IMR-90 (cell line): ENCODE results near the gene SSBP3. TPM values are rescaled to one million over a fixed set of nuclear protein-coding genes. Genes with fewer than 3 reads are reported as not detected.

Source experiments
- ATAC-seq: fragments of 200-7000 bp; cut with Tn5 transposase; 2 replicates; pipeline ENCODE4 v1.9.1; 2020; ENCODE audit warnings: low read depth, mild to moderate bottlenecking, moderate library complexity
- BruUV-seq: library from RNA; stranded (reverse); fragments of 400-500 nt; replicated peaks from 2 replicates; lab custom pipeline; 2021; lab: Mats Ljungman, UMichigan
- CTCF ChIA-PET: fragments of 300-600 bp; formaldehyde crosslinking; extraction: SDS; loops from one replicate; lab custom pipeline; 2021; ENCODE audit warnings: antibody characterized with exemption; lab: Yijun Ruan, JAX
- POLR2A ChIA-PET: fragments of 300-600 bp; sonication (Branson Sonifier 250); formaldehyde crosslinking; loops from one replicate; lab custom pipeline; 2022; ENCODE audit warnings: antibody characterized with exemption; ENCODE audit not compliant: unreplicated experiment; lab: Charles Lee
- DNase-seq: peaks from one replicate; pipeline ENCODE4 v3.0.0; 2013
- H2AFZ ChIP-seq: replicated peaks from 2 replicates; pipeline ENCODE3; 2013; ENCODE audit warnings: low read length, mild to moderate bottlenecking; ENCODE audit not compliant: poor library complexity
- H2AK5ac ChIP-seq: 2 replicates; pipeline ENCODE4 v1.6.1; 2013; ENCODE audit warnings: low read depth, low read length, inconsistent platforms
- H2AK9ac ChIP-seq: replicated peaks from 2 replicates; pipeline ENCODE3; 2013; ENCODE audit warnings: mild to moderate bottlenecking, low read depth, low read length, moderate library complexity; ENCODE audit not compliant: poor library complexity
- H2BK120ac ChIP-seq: 2 replicates; pipeline ENCODE4 v1.6.1; 2013; ENCODE audit warnings: low read depth, low read length, inconsistent platforms
- H2BK15ac ChIP-seq: 3 replicates; pipeline ENCODE4 v1.6.1; 2013; ENCODE audit warnings: low read depth, low read length, inconsistent platforms
- H2BK20ac ChIP-seq: 2 replicates; pipeline ENCODE4 v1.6.1; 2013; ENCODE audit warnings: low read depth, mild to moderate bottlenecking, inconsistent platforms, low read length, moderate library complexity
- H2BK5ac ChIP-seq: 2 replicates; pipeline ENCODE4 v1.6.1; 2013; ENCODE audit warnings: mild to moderate bottlenecking, low read depth, low read length, inconsistent platforms; ENCODE audit not compliant: poor library complexity, severe bottlenecking
- H3K14ac ChIP-seq: replicated peaks from 2 replicates; pipeline ENCODE4 v1.6.1; 2013; ENCODE audit warnings: low read depth, low read length, inconsistent platforms
- H3K18ac ChIP-seq: 2 replicates; pipeline ENCODE4 v1.6.1; 2013; ENCODE audit warnings: low read depth, low read length, control low read depth
- H3K23ac ChIP-seq: 2 replicates; pipeline ENCODE4 v1.6.1; 2013; ENCODE audit warnings: low read depth, low read length, inconsistent platforms
- H3K27ac ChIP-seq: 2 replicates; pipeline ENCODE4 v1.5.1; 2013; ENCODE audit warnings: mild to moderate bottlenecking, control low read depth, low read length; ENCODE audit not compliant: insufficient read depth
- H3K27me3 ChIP-seq: 2 replicates; pipeline ENCODE4 v1.6.1; 2013; ENCODE audit warnings: low read length; ENCODE audit not compliant: control insufficient read depth, insufficient read depth
- H3K36me3 ChIP-seq: 2 replicates; pipeline ENCODE4 v1.6.1; 2013; ENCODE audit warnings: low read length, mixed read lengths; ENCODE audit not compliant: control insufficient read depth, insufficient read depth
- H3K4ac ChIP-seq: 2 replicates; pipeline ENCODE4 v1.6.1; 2013; ENCODE audit warnings: low read depth, low read length, inconsistent platforms
- H3K4me1 ChIP-seq: 2 replicates; pipeline ENCODE4 v1.6.1; 2013; ENCODE audit warnings: low read length, mixed read lengths; ENCODE audit not compliant: control insufficient read depth, insufficient read depth
- H3K4me2 ChIP-seq: 2 replicates; pipeline ENCODE4 v1.6.1; 2013; ENCODE audit warnings: low read depth, mild to moderate bottlenecking, control low read depth, low read length, moderate library complexity
- H3K4me3 ChIP-seq: 2 replicates; pipeline ENCODE4 v1.5.1; 2013; ENCODE audit warnings: low read depth, mild to moderate bottlenecking, control low read depth, low read length, moderate library complexity; ENCODE audit not compliant: insufficient read depth
- H3K56ac ChIP-seq: 2 replicates; pipeline ENCODE4 v1.6.1; 2013; ENCODE audit warnings: low read length, inconsistent platforms; ENCODE audit not compliant: insufficient read depth; ENCODE audit errors: extremely low read depth
- H3K79me1 ChIP-seq, 2 experiments: 2 replicates each; pipeline ENCODE4 v1.6.1; 2013; ENCODE audit warnings: low read length in 2 of 2, inconsistent platforms in 1 of 2, low read depth in 1 of 2
- H3K9ac ChIP-seq: 2 replicates; pipeline ENCODE4 v1.6.1; 2013; ENCODE audit warnings: low read depth, low read length, control low read depth
- H3K9me1 ChIP-seq: 2 replicates; pipeline ENCODE4 v1.6.1; 2013; ENCODE audit warnings: low read length, inconsistent platforms; ENCODE audit not compliant: insufficient read depth
- H3K9me3 ChIP-seq: 2 replicates; pipeline ENCODE4 v1.6.1; 2013; ENCODE audit warnings: low read length; ENCODE audit not compliant: control insufficient read depth, insufficient read depth
- H4K20me1 ChIP-seq: 2 replicates; pipeline ENCODE4 v1.6.1; 2013; ENCODE audit warnings: low read length, inconsistent platforms; ENCODE audit not compliant: insufficient read depth
- H4K5ac ChIP-seq: 2 replicates; pipeline ENCODE4 v1.6.1; 2013; ENCODE audit warnings: mild to moderate bottlenecking, low read depth, low read length, control low read depth
- H4K8ac ChIP-seq, 2 experiments: 2 replicates each; pipeline ENCODE4 v1.6.1; 2013; ENCODE audit warnings: low read depth in 2 of 2, low read length in 2 of 2, control low read depth in 1 of 2, inconsistent platforms in 1 of 2
- H4K91ac ChIP-seq: 2 replicates; pipeline ENCODE4 v1.6.1; 2013; ENCODE audit warnings: low read depth, low read length, inconsistent platforms; ENCODE audit not compliant: insufficient read depth
- BHLHE40 ChIP-seq: fragments of 150-350 bp; IDR thresholded peaks from 2 replicates; pipeline ENCODE4 v1.6.1; 2016; ENCODE audit warnings: mild to moderate bottlenecking, low read depth, low read length
- CEBPB ChIP-seq: IDR thresholded peaks from 2 replicates; pipeline ENCODE4 v1.6.1; 2012; ENCODE audit warnings: low read depth, low read length, improper control_type of control experiment
- CHD1 ChIP-seq: IDR thresholded peaks from 2 replicates; pipeline ENCODE4 v1.6.1; 2012; ENCODE audit warnings: low read depth, low read length, improper control_type of control experiment
- CTCF ChIP-seq: conservative IDR thresholded peaks from 2 replicates; pipeline ENCODE4 v1.5.1; 2012; ENCODE audit warnings: mild to moderate bottlenecking, low read depth, low read length, improper control_type of control experiment
- ELK1 ChIP-seq: fragments of 150-350 bp; IDR thresholded peaks from 2 replicates; pipeline ENCODE4 v1.6.1; 2016; ENCODE audit warnings: low read depth, mild to moderate bottlenecking, low read length, moderate library complexity, borderline replicate concordance
- FOS ChIP-seq: fragments of 150-350 bp; IDR thresholded peaks from 2 replicates; pipeline ENCODE4 v1.6.1; 2016; ENCODE audit warnings: low read depth, low read length
- MAFK ChIP-seq: IDR thresholded peaks from 2 replicates; pipeline ENCODE4 v1.6.1; 2012; ENCODE audit warnings: low read depth, low read length, improper control_type of control experiment
- MAZ ChIP-seq: IDR thresholded peaks from 2 replicates; pipeline ENCODE4 v1.6.1; 2012; ENCODE audit warnings: low read depth, mild to moderate bottlenecking, low read length, improper control_type of control experiment, moderate library complexity, borderline replicate concordance
- MXI1 ChIP-seq: IDR thresholded peaks from 2 replicates; pipeline ENCODE4 v1.6.1; 2012; ENCODE audit warnings: low read depth, mild to moderate bottlenecking, low read length, moderate library complexity, borderline replicate concordance
- NFE2L2 ChIP-seq: fragments of 150-350 bp; IDR thresholded peaks from 2 replicates; pipeline ENCODE4 v1.6.1; 2016; ENCODE audit warnings: low read depth, mild to moderate bottlenecking, low read length
- POLR2A ChIP-seq: IDR thresholded peaks from 2 replicates; pipeline ENCODE4 v1.6.1; 2012; ENCODE audit warnings: mild to moderate bottlenecking, low read depth, low read length
- RAD21 ChIP-seq: IDR thresholded peaks from 2 replicates; pipeline ENCODE4 v1.6.1; 2012; ENCODE audit warnings: low read length, improper control_type of control experiment
- RCOR1 ChIP-seq: IDR thresholded peaks from 2 replicates; pipeline ENCODE4 v1.6.1; 2012; ENCODE audit warnings: mild to moderate bottlenecking, low read length, improper control_type of control experiment; ENCODE audit not compliant: insufficient replicate concordance
- RFX5 ChIP-seq: IDR thresholded peaks from 2 replicates; pipeline ENCODE4 v1.8.0; 2012; ENCODE audit warnings: low read depth, mild to moderate bottlenecking, low read length, moderate library complexity
- SMC3 ChIP-seq: fragments of 150-350 bp; IDR thresholded peaks from 2 replicates; pipeline ENCODE4 v1.6.1; 2016; ENCODE audit warnings: low read depth, mild to moderate bottlenecking, antibody characterized with exemption, low read length, moderate library complexity
- WGBS, 2 experiments: methylation state at CpG; one replicate each; pipeline versions ENCODE4 v1.1.5 to v1.1.7; 2013; ENCODE audit warnings: missing lambda C conversion rate in 2 of 2; ENCODE audit not compliant: insufficient read length in 1 of 2; ENCODE audit errors: extremely low coverage in 2 of 2; 5-methylcytosine and 5-hydroxymethylcytosine counted together
- dilution Hi-C: fragments of 300-500 bp; cut with HindIII; formaldehyde crosslinking; loops from one replicate; pipeline ENCODE4 v1.14.3; 2018; ENCODE audit warnings: low sequenced_read_pairs; ENCODE audit not compliant: unreplicated experiment
- in situ Hi-C: fragments of 300-500 bp; cut with MboI; formaldehyde crosslinking; loops from 3 replicates; pipeline ENCODE4 v1.14.3; 2019; ENCODE audit warnings: low sequenced_read_pairs, inconsistent platforms, mixed read lengths
- intact Hi-C: fragments of 100-400 bp; cut with micrococcal nuclease; formaldehyde crosslinking; loops from 2 replicates; pipeline ENCODE4 v1.10.0; 2022
- polyA plus RNA-seq, 3 experiments: library from polyadenylated mRNA; depleted of rRNA; stranded (reverse); fragments of >200 nt; gene quantifications; 2 replicates each; pipeline ENCODE4 v1.2.3, GENCODE V29; 2012; ENCODE audit warnings: low replicate concordance in 1 of 3
- total RNA-seq: library from RNA; depleted of rRNA; stranded (reverse); fragments of >200 nt; gene quantifications from 2 replicates; pipeline ENCODE4 v1.2.3, GENCODE V29; 2012
- TF ChIP-seq, protein P1 (sequence below): fragments of 150-350 bp; IDR thresholded peaks from 2 replicates; pipeline ENCODE4 v1.6.1; 2017; ENCODE audit warnings: mild to moderate bottlenecking, antibody characterized with exemption, low read length, low read depth

Gene SSBP3
- total and polyA plus RNA-seq, 2 of the 4 experiments (the other 2 are of a cell fraction), result 10.9 to 39.6 TPM

GRCh38 chr1:54357967-54358366 is 48.2 kb downstream of the SSBP3 start:
- no peak overlapping the region for H4K8ac ChIP-seq
- no peak overlapping the region for H2BK15ac ChIP-seq
- no peak for DNase-seq
- no peak overlapping the region for H2AK5ac ChIP-seq
- no peak for TF ChIP-seq RCOR1
- TF ChIP-seq, protein P1, sequence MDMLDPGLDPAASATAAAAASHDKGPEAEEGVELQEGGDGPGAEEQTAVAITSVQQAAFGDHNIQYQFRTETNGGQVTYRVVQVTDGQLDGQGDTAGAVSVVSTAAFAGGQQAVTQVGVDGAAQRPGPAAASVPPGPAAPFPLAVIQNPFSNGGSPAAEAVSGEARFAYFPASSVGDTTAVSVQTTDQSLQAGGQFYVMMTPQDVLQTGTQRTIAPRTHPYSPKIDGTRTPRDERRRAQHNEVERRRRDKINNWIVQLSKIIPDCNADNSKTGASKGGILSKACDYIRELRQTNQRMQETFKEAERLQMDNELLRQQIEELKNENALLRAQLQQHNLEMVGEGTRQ, result no peak
- no peak for TF ChIP-seq CTCF
- no peak for TF ChIP-seq BHLHE40
- no peak for TF ChIP-seq MXI1
- no peak for TF ChIP-seq MAFK
- TF ChIP-seq NFE2L2, result no peak
- no peak for TF ChIP-seq CHD1
- TF ChIP-seq SMC3, result no peak
- TF ChIP-seq RAD21, result no peak
- no peak for TF ChIP-seq CEBPB
- no peak for TF ChIP-seq POLR2A
- TF ChIP-seq RFX5, result no peak
- no peak for TF ChIP-seq MAZ
- no peak for TF ChIP-seq ELK1
- TF ChIP-seq FOS, result no peak
- no peak overlapping the region for H3K18ac ChIP-seq
- dilution Hi-C loops (no loop called here), in situ Hi-C loops (no loop called here), intact Hi-C loops (no loop called here)
- peaks cover 13% of the 10 kb centered on the region for H3K36me3 ChIP-seq
- no peak overlapping the region for H2BK20ac ChIP-seq
- BruUV-seq, result no TSS peak
- no peak overlapping the region for H3K56ac ChIP-seq
- H2BK5ac ChIP-seq, result no peak overlapping the region
- H3K9me1 ChIP-seq, result peaks cover 27% of the 10 kb centered on the region
- H3K4me2 ChIP-seq, result no peak overlapping the region
- no peak overlapping the region for H3K14ac ChIP-seq
- H3K4ac ChIP-seq, result no peak overlapping the region
- no peak overlapping the region for H2BK120ac ChIP-seq
- H3K4me1 ChIP-seq, result peaks cover 11% of the 10 kb centered on the region
- CTCF ChIA-PET, result no interaction called here
- no peak overlapping the region for H4K91ac ChIP-seq
- no peak overlapping the region for H2AFZ ChIP-seq
- H3K4me3 ChIP-seq, result no peak overlapping the region
- H4K20me1 ChIP-seq, result peaks cover 58% of the 10 kb centered on the region
- H3K79me1 ChIP-seq, result peaks cover 31 to 88% of the 10 kb centered on the region in 2 experiments
- H3K27ac ChIP-seq, result no peak overlapping the region
- no peak overlapping the region for H3K9ac ChIP-seq
- H4K5ac ChIP-seq, result no peak overlapping the region
- ATAC-seq, result no peak
- H3K27me3 ChIP-seq, result no peaks in the 10 kb centered on the region
- no peak overlapping the region for H2AK9ac ChIP-seq
- no peak overlapping the region for H3K23ac ChIP-seq
- POLR2A ChIA-PET, result no interaction called here
- WGBS, 2 experiments, result 100% methylated on average over 1 of the region's 5 CpGs; no CpG with 5 or more reads in 1 of the 2 experiments
- H3K9me3 ChIP-seq, result no peaks in the 10 kb centered on the region
